DMS53 treated with DMSO at 0.1 percent for 48 hours (cell line): ENCODE measurements around the gene EXOC6B.

Source experiments
- DNase-seq: peaks from one replicate; lab custom pipeline; 2025; ENCODE audit not compliant: unreplicated experiment; lab: John Stamatoyannopoulos, UW

Gene EXOC6B

GRCh38 chr2:72825257-72826155 lies at the start of gene EXOC6B:
Gene EXOC6B (minus strand): TSS chr2:72826033.
- peak; percentile 81 for DNase-seq

- DNase-seq: no peak
Observed at GRCh38 chr2:72871880-72872279, 46.0 kb upstream of the EXOC6B start.

GRCh38 chr2:72871060-72871459 lies 45.2 kb upstream of the EXOC6B start:
- DNase-seq: no peak

- DNase-seq: no peak
Observed at GRCh38 chr2:72864500-72864899, 38.7 kb upstream of the EXOC6B start.

DNA sequence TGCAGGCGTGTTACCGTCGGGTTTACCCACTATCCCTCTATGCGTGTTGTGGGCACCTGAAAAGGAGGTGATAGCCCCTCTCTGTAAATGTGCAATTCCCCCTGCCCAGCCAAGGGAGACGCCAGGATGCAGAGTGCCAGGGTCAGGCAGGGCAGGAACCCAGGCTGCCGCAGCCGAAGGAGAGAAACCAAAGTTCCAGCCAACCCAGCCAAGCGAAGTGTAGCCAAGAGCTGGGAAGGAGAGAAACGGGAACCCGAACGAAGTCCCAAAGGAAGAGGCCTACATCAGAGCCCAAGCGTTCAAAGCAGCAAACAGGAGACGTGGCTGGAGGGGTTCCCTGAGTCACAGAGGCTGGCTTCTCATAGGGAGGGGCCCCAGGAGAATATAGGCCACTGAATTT lies 37.2 kb upstream of the EXOC6B start:
- DNase-seq: no peak

GRCh38 chr2:72862239-72862988 lies 36.6 kb upstream of the EXOC6B start:
- peak; percentile 83 for DNase-seq

DNA sequence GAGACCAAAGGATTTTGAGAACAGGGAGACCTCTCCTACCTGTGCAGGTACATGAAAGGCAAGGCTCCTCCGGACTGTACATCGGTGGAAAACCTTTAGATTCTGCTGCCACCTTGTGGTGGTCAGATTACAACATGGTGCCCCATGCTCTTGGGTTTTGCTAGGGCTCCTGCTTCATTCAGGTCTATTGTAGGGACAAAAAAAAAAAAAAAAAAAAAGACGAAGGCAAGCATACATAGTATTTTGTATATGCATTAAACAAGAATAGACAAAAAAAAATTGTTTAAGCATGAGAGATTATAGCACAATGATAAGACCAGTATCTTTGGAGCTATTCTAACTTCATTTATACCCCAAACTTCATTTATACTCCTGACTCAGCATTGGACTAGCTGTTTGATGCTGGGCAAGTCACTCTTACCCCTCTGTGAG lies 34.0 kb upstream of the EXOC6B start:
- peak; percentile 85 for DNase-seq

DNA sequence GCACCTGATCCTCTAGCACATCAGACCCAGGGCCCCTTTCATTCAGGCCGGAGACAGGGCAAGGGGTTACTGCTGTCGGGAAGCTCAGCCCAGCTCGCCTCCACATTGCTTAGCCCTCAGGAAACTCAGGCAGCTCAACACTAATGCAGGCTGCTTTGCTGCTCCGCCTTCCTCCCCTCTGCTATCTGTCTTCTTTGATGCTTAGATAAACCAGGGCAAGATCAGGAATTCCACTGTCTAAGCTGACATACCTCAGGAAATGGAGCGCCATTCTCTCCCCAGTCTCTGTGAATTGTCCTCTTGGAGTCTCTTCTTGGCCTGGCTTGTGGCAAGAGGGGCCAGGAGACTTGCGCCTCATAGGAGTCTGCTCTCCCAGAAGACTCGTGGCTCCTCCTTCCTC lies 25.5 kb upstream of the EXOC6B start:
- no peak for DNase-seq

GRCh38 chr2:72849138-72849462 lies 23.3 kb upstream of the EXOC6B start:
- no peak for DNase-seq

- no peak for DNase-seq
Observed at GRCh38 chr2:72848436-72849137, 22.8 kb upstream of the EXOC6B start.

DNA sequence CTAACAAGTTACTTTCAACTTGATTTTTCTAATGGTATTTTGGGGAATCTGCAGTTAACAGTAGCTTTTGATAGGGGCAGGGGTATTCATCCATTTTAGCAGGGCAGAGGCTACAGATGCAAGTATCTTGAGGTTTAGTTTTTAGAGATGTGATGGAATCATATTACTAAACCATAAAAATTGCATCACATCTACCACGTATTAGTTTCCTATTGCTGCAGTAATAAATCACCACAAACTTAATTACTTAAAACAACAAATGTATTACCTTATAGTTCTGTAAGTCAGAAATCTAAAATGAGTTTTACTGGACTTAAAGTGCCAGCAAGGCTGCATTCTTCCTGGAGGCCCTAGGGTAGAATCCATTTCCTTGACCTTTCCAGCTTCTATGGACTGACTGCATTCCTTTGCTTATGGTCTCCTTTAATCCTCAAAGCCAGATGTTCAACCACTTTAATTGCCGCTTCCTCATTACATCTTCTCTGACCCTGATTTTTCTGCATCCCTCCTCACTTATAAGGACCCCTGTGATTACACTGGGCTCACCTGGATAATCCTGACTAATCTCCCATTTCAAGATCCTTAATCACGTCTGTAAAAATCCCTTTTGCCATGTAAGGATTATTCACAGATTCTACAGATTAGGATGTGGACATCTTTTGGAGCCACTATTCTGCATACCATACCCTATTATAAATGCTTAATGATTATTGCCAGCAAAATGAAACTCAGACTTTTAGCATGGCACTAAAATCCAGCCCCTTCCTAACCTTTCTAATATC lies 21.9 kb upstream of the EXOC6B start:
- DNase-seq: no peak

- DNase-seq: no peak
Observed at GRCh38 chr2:72846171-72847095, 20.6 kb upstream of the EXOC6B start.

DNA sequence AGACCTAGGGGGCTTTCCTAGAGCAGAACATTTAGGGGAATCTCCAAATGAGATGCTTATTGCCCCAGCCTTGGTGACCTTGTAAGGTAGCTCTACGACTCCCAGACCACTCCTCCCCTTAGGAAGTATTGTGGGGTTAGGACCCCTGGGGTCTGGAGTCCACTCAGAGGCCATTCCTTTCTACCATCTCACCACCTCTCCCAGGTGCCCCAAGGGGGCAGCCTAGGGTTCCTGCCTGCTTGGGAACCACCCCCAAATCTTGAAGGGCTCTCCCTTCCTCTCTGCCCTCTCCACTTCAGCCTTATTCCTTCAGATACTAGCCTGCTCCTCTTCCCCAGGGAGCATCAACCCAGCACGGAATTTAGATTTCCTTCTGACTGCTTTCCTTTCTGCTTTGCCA lies 17.5 kb upstream of the EXOC6B start:
- DNase-seq: no peak

DNA sequence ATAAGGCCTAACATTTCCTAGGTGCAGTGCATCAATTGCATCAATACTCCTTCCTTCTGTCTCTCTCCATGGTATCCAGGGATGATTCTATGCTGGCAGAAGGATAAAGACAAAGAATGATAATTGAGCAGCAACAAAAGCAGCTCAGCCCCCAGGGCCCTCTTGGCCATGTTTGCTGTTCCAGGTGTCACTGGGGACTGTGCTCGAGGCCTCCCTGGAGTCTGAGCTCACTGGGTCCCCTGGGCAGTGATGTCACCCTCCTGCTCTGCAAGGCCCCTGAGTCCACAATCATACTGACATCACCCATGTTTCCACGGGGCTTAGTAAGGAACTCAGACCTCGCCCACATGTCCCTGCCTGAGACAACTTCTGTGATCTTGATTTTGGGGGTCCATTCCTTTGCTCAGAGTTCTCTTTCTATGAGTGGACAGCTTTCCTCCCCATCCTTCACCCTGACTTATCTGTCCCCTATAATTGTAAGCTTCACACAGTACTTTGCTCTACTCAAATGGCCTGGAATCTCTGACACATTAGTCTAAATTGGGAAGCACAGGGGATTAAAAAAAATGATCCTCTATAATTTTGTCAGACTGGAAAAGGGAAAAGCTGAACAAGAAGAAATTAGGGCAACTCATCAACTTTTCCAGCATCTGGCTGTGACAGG lies 15.8 kb upstream of the EXOC6B start:
- DNase-seq: no peak

DNA sequence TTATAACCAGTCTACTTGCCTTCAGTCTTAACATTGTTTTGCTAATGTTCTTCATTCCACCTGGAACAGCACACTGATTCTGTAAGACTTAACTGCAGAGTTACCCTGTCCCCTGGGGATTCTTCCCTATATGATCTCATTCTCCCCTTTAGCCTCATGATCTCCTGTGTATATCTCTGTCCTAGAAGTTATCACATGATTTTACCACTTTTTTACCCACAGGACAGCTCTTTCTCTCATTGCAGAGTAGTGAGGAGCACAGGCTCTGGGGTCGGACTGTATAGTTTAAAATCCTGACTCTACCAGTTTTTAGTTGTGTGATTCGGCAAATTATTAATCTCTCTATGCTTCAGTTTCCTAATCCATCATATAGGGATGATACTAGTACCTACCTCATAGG lies 14.2 kb upstream of the EXOC6B start:
- DNase-seq: no peak

DNA sequence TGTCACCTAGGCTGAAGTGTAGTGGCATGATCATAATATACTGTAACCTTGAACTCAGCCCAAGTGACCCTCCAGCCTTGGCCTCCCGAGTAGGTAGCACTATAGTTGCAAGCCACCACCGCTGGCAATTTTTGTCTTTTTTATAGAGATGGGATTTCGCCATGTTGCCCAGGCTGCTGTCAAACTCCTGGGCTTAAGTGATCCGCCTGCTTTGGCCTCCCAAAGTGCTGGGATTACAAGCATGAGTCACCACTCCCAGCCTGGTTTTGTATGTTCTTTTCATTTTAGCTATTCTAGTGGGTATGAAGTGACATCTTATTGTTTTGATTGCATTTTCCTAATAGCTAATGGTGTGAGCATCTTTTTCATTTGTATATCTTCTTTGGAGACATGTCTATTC lies 11.3 kb upstream of the EXOC6B start:
- no peak for DNase-seq

- no peak for DNase-seq
Observed at GRCh38 chr2:72835403-72835802, 9.6 kb upstream of the EXOC6B start.

GRCh38 chr2:72834596-72834995 lies 8.8 kb upstream of the EXOC6B start:
- no peak for DNase-seq

GRCh38 chr2:72833084-72833714 lies 7.4 kb upstream of the EXOC6B start:
- no peak for DNase-seq
